Neural crest cell (in vitro differentiated cells): ENCODE results near the gene GLCE. TPM values are rescaled to one million over a fixed set of nuclear protein-coding genes. Genes with fewer than 3 reads are reported as not detected.

ENCODE experiments used
- DNase-seq: peaks from one replicate; pipeline ENCODE4 v3.0.0; 2021; ENCODE audit warnings: low read depth, mixed read lengths, low spot score
- H3K27ac Mint-ChIP-seq: one replicate; pipeline ENCODE4 v1.8.0; 2021; ENCODE audit warnings: mild to moderate bottlenecking, mixed read lengths; ENCODE audit not compliant: unreplicated experiment
- H3K27me3 Mint-ChIP-seq: 2 replicates; pipeline ENCODE4 v1.8.0; 2021; ENCODE audit warnings: low read depth, mild to moderate bottlenecking, mixed read lengths
- H3K36me3 Mint-ChIP-seq: 2 replicates; pipeline ENCODE4 v1.8.0; 2021; ENCODE audit warnings: low read depth, mild to moderate bottlenecking, mixed read lengths
- H3K4me1 Mint-ChIP-seq: 2 replicates; pipeline ENCODE4 v1.8.0; 2021; ENCODE audit warnings: mixed read lengths
- H3K4me3 Mint-ChIP-seq: one replicate; pipeline ENCODE4 v1.8.0; 2021; ENCODE audit warnings: mild to moderate bottlenecking, mixed read lengths
- H3K9me3 Mint-ChIP-seq: 2 replicates; pipeline ENCODE4 v1.8.0; 2021; ENCODE audit warnings: mixed read lengths
- total RNA-seq: library from RNA; stranded (reverse); gene quantifications from 2 replicates; pipeline ENCODE4 v1.2.1, GENCODE V29; 2021
- TF ChIP-seq, protein P1 (sequence below): fragments of 200-600 bp; sonication (generic); conservative IDR thresholded peaks from 2 replicates; pipeline ENCODE4 v1.5.0; 2021; ENCODE audit warnings: antibody characterized with exemption, mild to moderate bottlenecking

Gene GLCE
- total RNA-seq, 1 donor from 2014 or later = 17.8 TPM

DNA sequence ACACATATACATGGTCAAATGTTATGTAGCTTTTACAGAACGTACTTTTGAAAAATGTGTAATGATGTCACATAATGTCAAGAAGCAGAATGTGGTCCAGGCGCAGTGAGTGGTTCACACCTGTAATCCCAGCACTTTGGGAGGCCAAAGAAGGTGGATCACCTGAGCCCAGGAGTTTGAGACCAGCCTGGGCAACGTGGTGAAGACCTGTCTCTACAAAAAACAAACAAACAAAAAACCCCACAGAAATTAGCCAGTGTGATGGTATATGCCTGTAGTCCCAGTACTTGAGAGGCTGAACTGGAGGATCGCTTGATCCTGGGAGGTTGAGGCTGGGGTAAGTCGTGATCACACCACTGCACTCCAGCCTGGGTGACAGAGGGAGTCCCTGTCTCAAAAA lies 15.9 kb upstream of the GLCE start:
- H3K27me3 Mint-ChIP-seq = peaks cover 10% of the 10 kb centered on the region
- no peaks in the 10 kb centered on the region for H3K36me3 Mint-ChIP-seq
- DNase-seq = no peak
- peaks cover 26% of the 10 kb centered on the region for H3K4me1 Mint-ChIP-seq
- H3K4me3 Mint-ChIP-seq = no peak overlapping the region
- no peak overlapping the region for H3K27ac Mint-ChIP-seq
- H3K9me3 Mint-ChIP-seq = no peaks in the 10 kb centered on the region
- TF ChIP-seq, protein P1, sequence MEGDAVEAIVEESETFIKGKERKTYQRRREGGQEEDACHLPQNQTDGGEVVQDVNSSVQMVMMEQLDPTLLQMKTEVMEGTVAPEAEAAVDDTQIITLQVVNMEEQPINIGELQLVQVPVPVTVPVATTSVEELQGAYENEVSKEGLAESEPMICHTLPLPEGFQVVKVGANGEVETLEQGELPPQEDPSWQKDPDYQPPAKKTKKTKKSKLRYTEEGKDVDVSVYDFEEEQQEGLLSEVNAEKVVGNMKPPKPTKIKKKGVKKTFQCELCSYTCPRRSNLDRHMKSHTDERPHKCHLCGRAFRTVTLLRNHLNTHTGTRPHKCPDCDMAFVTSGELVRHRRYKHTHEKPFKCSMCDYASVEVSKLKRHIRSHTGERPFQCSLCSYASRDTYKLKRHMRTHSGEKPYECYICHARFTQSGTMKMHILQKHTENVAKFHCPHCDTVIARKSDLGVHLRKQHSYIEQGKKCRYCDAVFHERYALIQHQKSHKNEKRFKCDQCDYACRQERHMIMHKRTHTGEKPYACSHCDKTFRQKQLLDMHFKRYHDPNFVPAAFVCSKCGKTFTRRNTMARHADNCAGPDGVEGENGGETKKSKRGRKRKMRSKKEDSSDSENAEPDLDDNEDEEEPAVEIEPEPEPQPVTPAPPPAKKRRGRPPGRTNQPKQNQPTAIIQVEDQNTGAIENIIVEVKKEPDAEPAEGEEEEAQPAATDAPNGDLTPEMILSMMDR = no peak

DNA sequence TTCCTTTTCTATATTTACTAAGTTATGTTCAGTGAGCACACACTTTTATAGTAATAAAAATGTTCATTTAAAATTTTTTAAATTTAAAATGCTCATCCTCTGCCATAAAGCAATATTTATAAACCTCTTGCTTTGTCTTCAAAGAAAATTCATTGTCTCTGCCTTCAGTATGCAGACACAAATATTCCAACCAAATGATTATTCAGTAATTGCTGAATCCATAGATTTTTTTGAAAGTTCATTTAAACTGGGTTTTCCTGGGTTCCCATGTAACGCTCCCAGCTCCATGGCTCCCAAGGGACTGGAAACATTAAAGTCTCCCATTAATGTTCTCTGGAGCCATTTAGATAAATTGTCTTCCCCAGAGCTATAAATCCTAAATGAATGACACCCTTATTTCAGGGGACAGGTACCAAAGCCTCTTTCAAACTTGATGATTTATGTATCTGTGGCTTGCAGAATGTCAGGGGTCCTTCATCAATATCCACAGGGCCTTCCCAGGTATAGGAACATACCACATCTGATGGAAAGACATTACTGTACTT lies 15.2 kb upstream of the GLCE start:
- DNase-seq = no peak
- Mint-ChIP-seq H3K27me3 (peaks cover 10% of the 10 kb centered on the region), H3K9me3 (no peaks in the 10 kb centered on the region), H3K27ac (no peak overlapping the region), H3K36me3 (no peaks in the 10 kb centered on the region), H3K4me3 (no peak overlapping the region), H3K4me1 (peaks cover 26% of the 10 kb centered on the region)
- TF ChIP-seq, protein P1 = no peak

DNA sequence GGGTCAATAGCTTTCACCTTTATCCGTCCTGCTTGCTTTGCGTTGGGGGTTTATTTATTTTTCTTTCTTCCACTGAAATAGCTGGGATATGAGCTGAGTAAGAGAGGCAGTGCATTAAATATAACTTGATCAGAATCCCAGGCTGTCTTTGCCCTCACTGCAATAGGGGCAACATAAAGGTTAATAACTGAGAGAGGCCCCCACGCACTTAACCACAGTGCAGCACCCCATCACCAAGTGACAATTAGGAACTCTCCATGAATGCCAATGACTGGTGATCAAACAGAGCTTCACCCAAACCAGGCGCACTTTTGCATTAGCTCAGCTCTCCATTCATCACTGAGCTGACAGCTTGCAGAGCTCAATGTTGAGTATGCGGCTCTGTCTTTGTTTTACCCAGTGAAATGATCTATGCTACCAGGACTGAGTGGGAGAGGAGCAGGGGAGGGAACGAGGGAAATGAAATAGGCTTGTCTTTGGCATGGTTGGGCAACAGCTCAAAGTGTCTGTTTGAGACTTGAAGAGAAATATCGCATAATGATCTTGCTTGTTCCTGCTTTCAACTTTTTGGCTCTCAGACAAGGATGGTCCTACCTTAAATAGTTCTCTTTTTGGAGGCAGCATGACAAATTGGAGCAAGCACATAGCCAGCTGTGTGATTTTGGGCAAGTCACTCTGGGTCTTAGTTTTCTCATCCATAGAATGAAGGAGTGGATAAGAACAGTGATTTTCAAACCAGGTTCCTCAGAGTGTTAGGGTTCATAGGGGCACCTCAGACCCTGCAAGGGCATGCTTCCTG lies 14.5 kb upstream of the GLCE start:
- Mint-ChIP-seq H3K27me3 (peaks cover 14% of the 10 kb centered on the region), H3K4me1 (peaks cover 26% of the 10 kb centered on the region), H3K4me3 (no peak overlapping the region), H3K36me3 (no peaks in the 10 kb centered on the region), H3K27ac (no peak overlapping the region), H3K9me3 (no peaks in the 10 kb centered on the region)
- no peak for DNase-seq
- TF ChIP-seq, protein P1 = no peak

DNA sequence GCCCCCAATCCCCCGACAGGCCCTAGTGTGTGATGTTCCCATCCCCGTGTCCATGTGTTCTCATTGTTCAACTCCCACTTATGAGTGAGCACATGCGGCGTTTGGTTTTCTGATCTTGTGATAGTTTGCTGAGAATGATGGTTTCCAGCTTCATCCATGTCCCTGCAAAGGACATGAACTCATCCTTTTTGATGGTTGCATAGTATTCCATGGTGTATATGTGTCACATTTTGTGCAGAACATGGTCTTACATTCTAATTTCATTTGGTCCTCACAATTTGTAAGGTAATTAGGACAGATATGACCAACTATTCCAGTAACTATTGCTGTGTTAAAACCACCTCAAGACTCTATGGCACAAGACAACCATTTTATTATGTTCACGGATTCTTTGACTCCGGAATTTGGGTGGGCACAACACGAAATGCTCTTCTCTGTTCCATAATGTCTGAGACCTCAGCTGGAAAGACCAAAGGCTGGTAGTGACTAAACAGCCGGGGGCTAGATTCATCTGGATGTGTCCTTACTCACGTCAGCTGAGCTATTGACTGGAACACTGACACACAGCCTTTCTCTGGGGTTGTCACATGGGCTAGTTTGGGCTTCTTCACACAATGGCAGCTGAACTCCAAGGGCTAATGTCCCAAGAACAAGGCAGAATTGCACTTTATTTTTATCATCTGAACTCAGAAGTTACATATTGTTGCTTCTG lies 13.6 kb upstream of the GLCE start:
- H3K4me3 Mint-ChIP-seq = no peak overlapping the region
- TF ChIP-seq, protein P1 = no peak
- H3K27ac Mint-ChIP-seq = no peak overlapping the region
- no peaks in the 10 kb centered on the region for H3K36me3 Mint-ChIP-seq
- H3K27me3 Mint-ChIP-seq = peaks cover 17% of the 10 kb centered on the region
- no peak for DNase-seq
- peaks cover 23% of the 10 kb centered on the region for H3K4me1 Mint-ChIP-seq
- H3K9me3 Mint-ChIP-seq = no peaks in the 10 kb centered on the region

DNA sequence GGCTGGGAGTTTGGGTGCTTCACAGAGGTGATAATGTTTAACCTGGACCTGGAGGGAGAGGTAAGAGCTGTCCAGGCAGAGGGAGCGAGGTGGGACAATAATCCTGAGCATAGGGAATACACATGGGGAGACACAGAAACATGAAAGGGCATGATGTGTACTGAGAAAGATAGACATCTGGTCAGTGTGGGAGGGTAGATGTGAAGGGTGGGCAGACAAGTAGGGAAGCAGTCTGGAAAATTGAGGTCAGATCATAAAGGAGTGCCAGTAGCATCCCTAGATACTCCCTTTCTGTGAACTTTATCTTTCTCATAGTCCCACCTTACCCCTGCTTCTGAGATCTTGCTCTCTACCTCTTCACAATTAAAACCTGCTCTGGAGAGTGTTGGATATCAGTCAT lies 12.0 kb upstream of the GLCE start:
- H3K4me3 Mint-ChIP-seq = no peak overlapping the region
- TF ChIP-seq, protein P1 = no peak
- no peak for DNase-seq
- H3K36me3 Mint-ChIP-seq = no peaks in the 10 kb centered on the region
- H3K4me1 Mint-ChIP-seq = peaks cover 18% of the 10 kb centered on the region
- H3K27me3 Mint-ChIP-seq = peaks cover 20% of the 10 kb centered on the region
- H3K27ac Mint-ChIP-seq = no peak overlapping the region
- H3K9me3 Mint-ChIP-seq = no peaks in the 10 kb centered on the region
